AG04450 (cell line): ENCODE measurements around the gene SPNS2. TPM values are rescaled to one million over a fixed set of nuclear protein-coding genes. Genes with fewer than 3 reads are reported as not detected.

Experiments
- CTCF ChIA-PET: fragments of 300-600, 350-600 bp; formaldehyde crosslinking; extraction: SDS; loops from one replicate; lab custom pipeline; 2022; ENCODE audit warnings: antibody characterized with exemption, inconsistent platforms; lab: Charles Lee
- POLR2A ChIA-PET: fragments of 350-600 bp; formaldehyde crosslinking; extraction: SDS; loops from one replicate; lab custom pipeline; 2021; ENCODE audit warnings: antibody characterized with exemption, inconsistent platforms; lab: Yijun Ruan, JAX
- DNase-seq: peaks from one replicate; pipeline ENCODE4 v3.0.0-alpha.2; 2011; ENCODE audit warnings: low read depth, low spot score
- H3K27ac ChIP-seq: one replicate; pipeline ENCODE4 v1.5.1; 2012; ENCODE audit warnings: low read depth, low read length, control low read depth
- H3K27me3 ChIP-seq: one replicate; pipeline ENCODE4 v1.6.0; 2012; ENCODE audit warnings: low read length; ENCODE audit not compliant: control insufficient read depth, insufficient read depth
- H3K4me3 ChIP-seq: 2 replicates; pipeline ENCODE4 v1.5.1; 2011; ENCODE audit warnings: mild to moderate bottlenecking, low read depth, low read length, control low read depth
- H3K9me3 ChIP-seq: 2 replicates; pipeline ENCODE4 v1.5.1; 2012; ENCODE audit warnings: low read length; ENCODE audit not compliant: control insufficient read depth, insufficient read depth
- CTCF ChIP-seq: IDR thresholded peaks from 2 replicates; pipeline ENCODE4 v1.5.1; 2011; ENCODE audit warnings: low read depth, low read length, control low read depth, inconsistent platforms
- polyA plus RNA-seq: library from polyadenylated mRNA; depleted of rRNA; stranded (reverse); fragments of >200 nt; gene quantifications from 2 replicates; pipeline ENCODE4 v1.2.3, GENCODE V29; 2011

SPNS2 gene
- polyA plus RNA-seq, 1 experiment = not detected

DNA sequence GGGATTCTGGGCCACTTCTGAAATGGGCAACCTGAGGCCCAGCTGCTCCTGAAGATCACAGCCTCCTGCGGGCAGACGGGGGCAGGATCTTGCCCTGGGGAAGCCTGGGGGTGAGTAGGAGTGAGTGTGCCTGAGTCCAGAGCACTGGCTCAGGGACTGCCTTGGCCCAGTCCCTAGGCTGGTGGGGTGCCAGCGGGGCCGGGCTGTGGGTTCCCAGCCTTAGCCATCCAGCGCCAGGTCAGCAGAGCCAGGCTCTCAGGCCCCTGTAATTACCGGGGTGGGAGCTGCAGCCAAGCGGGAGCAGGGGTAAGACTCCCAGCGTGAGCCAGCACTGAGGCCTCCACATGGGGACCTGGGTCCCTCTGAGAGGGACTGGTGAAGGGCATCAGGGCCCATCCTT lies 8.2 kb downstream of the SPNS2 start:
- no peak overlapping the region for H3K4me3 ChIP-seq
- H3K27me3 ChIP-seq = peaks cover 48% of the 10 kb centered on the region
- ChIA-PET CTCF (interaction anchor here (0.6 kb wide), 1 partner anchor 369 kb away, joined by 3 read pairs; no protein-coding TSS in a partner anchor), POLR2A (no interaction called here)
- H3K9me3 ChIP-seq = no peaks in the 10 kb centered on the region; the same call in 1 of the 2 replicates
- no peak for TF ChIP-seq CTCF
- no peak for DNase-seq
- no peak overlapping the region for H3K27ac ChIP-seq

GRCh38 chr17:4507361-4508111 lies 8.9 kb downstream of the SPNS2 start:
- Histone ChIP-seq H3K4me3 (no peak overlapping the region), H3K27me3 (peaks cover 45% of the 10 kb centered on the region), H3K27ac (no peak overlapping the region), H3K9me3 (no peaks in the 10 kb centered on the region; the same call in 1 of the 2 replicates)
- CTCF ChIA-PET = interaction anchor here (0.6 kb wide), 1 partner anchor 368 kb away, joined by 3 read pairs; no protein-coding TSS in a partner anchor
- no peak for TF ChIP-seq CTCF
- no peak for DNase-seq
- POLR2A ChIA-PET = interaction anchor here (0.6 kb wide), 1 partner anchor 112 kb away, joined by 3 read pairs; no protein-coding TSS in a partner anchor

GRCh38 chr17:4508207-4508606 lies 9.5 kb downstream of the SPNS2 start:
- CTCF ChIA-PET = no interaction called here

DNA sequence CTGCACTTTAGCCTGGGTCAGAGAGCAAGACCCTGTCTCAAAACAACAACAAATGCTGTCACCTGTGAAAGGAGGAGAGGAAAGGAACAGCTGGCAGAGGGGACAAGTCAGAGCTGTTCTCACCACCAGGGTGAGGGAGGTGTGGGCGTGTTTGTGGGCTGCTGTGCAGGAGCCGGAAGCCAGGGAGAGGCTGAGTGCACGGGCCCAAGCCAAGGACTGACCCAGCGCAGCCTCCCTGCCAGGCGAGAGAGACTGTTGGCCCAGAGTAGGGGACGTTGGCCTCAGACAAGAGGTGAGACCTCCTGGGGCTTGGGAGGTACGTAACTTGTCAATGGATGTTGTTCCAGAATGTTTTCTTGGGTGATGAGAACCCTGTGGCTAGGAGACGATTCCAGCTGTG lies 10.7 kb downstream of the SPNS2 start:
- CTCF ChIA-PET = no interaction called here
- TF ChIP-seq CTCF = no peak
- Histone ChIP-seq H3K27ac (no peak overlapping the region), H3K9me3 (no peaks in the 10 kb centered on the region; the same call in 1 of the 2 replicates), H3K27me3 (peaks cover 35% of the 10 kb centered on the region), H3K4me3 (no peak overlapping the region)
- no peak for DNase-seq
- POLR2A ChIA-PET = no interaction called here

More at GRCh38 chr17:4508207-4508606, 9.5 kb downstream of the SPNS2 start:
- peaks cover 38% of the 10 kb centered on the region for H3K27me3 ChIP-seq
- no peak overlapping the region for H3K4me3 ChIP-seq
- POLR2A ChIA-PET = no interaction called here
- no peak overlapping the region for H3K27ac ChIP-seq
- H3K9me3 ChIP-seq = no peaks in the 10 kb centered on the region; the same call in 1 of the 2 replicates
- DNase-seq = no peak
- TF ChIP-seq CTCF = no peak
